Stomach (tissue), 4 donors: ENCODE measurements around the gene UPF2.

ENCODE experiments used
- CTCF ChIP-seq, 7 experiments: fragments of 450-650 bp in 4 of 7; fragments of 200-600 bp in 3 of 7; sonication (generic) in 3 of 7; IDR thresholded peaks; one replicate each; pipeline ENCODE4 v1.5.1; 2016 to 2019; ENCODE audit warnings: antibody characterized with exemption in 7 of 7, control low read depth in 2 of 7, mild to moderate bottlenecking in 1 of 7
- POLR2A ChIP-seq, 4 donors: fragments of 450-650 bp; IDR thresholded peaks; one replicate each; pipeline ENCODE4 v1.6.1; 2016; ENCODE audit warnings: antibody characterized with exemption in 4 of 4, control low read depth in 2 of 4, mild to moderate bottlenecking in 1 of 4, moderate library complexity in 1 of 4
- POLR2AphosphoS5 ChIP-seq, 3 donors: sonication (generic); formaldehyde crosslinking; IDR thresholded peaks; one replicate each; pipeline ENCODE4 v1.6.1; 2016; ENCODE audit warnings: antibody characterized with exemption in 3 of 3

GRCh38 chr10:11876805-11877590 lies 165.6 kb downstream of the UPF2 start:
- TF ChIP-seq CTCF (IDR thresholded peaks at IDR 0.05) (no peak), POLR2A (IDR thresholded peaks at IDR 0.05) (no peak), POLR2AphosphoS5 (IDR thresholded peaks at IDR 0.05) (no peak)
